Putamen (tissue), 1 donor: ENCODE data around the gene NHP2.
"Not testable (repeated sequence)": the region's sequence is repeated elsewhere in the genome, so short reads cannot be mapped to it uniquely, and the experiment has no call there.

Experiments
- DNase-seq: peaks from one replicate; pipeline ENCODE4 v3.0.0-alpha.2; 2016; ENCODE audit warnings: low spot score

The NHP2 gene

DNA sequence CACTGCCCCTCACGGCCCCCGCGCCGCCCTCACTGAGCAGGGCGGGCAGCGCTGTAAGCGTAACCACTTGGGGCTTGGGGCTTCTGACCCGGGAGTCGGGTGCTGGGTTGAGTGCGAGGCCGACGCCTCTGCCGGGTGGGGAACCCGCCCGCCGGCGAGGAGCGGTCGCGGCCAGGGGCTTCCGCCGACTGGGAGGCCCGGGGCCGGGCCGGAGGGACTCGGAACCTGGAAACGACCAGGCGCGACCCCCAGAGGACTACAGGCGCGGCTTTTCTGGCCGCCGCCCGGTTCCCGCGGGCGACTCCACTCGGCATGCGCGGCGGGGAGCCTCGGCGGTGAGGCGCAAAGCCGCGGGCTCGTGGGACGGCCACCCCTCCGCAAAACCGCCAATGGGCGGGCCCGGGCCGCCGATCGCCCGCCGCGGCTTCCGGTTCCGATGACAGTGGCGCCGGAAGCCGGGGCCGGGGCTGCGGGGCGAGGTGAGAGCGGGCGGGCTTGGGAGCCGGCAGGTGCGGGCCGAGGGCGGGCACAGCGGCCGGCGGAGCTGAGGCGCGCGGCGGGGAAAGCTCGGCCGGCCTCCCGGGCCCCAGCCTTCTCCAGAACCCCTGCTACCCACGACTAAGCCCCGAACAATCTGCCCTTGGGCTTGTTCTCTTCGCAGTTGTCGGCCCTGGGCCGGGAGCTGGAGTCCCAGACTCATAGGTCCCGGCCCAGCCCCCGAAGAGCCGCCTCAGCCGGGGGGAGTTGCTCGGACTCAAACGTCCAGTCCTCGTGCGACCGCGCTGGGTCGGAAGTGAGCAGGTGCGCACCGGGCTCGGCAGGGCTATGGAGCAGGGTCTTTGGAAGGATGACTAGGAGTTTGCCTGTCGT is 22.9 kb downstream of the NHP2 start, which contains the start of gene RMND5B:
Gene RMND5B (plus strand): TSS at position 439 of the 870 bp plus-strand sequence. CDS start 7,106 bp downstream, outside the sequence.
- DNase-seq: peak; percentile 83

GRCh38 chr5:178130234-178130575 is 23.5 kb downstream of the NHP2 start:
- not testable (repeated sequence) for DNase-seq

- DNase-seq: no peak
Observed at GRCh38 chr5:178129296-178129695, 24.4 kb downstream of the NHP2 start.

DNA sequence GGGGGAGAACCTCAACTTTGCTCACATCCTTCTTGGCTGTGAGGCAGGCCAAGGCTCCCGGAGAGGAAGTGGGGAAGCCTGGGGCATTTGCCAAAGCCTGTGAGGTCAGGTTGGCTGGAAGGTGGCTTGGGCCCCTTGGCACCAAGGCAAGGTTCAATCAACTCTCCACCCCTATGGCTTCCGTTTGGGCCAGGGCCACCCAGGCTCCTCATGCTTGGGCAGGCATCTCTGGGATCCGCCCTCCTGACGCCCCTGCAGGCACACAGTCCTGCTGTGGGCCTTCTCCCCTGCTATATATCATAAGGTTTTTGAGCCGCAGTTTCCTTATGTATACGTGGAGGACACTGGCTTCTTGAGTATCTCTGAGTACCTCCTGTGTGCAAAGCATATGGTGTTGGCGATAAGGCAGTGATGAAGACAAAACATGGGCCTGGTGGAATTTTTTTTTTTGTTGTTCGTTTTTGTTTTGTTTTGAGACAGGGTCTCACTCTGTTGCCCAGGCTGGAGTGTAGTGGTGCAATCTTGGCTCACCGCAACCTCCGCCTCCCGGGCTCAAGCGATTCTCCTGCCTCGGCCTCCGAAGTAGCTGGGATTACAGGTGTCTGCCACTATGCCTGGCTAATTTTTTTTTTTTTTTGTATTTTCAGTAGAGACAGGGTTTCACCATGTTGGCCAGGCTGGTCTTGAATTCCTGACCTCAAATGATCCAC is 26.2 kb downstream of the NHP2 start:
- not testable (repeated sequence) for DNase-seq

- DNase-seq: no peak
Observed at GRCh38 chr5:178126556-178126955, 27.1 kb downstream of the NHP2 start.

GRCh38 chr5:178125253-178125906 is 28.3 kb downstream of the NHP2 start:
- DNase-seq: no peak

- no peak for DNase-seq
Observed at GRCh38 chr5:178123966-178124925, 29.4 kb downstream of the NHP2 start.

DNA sequence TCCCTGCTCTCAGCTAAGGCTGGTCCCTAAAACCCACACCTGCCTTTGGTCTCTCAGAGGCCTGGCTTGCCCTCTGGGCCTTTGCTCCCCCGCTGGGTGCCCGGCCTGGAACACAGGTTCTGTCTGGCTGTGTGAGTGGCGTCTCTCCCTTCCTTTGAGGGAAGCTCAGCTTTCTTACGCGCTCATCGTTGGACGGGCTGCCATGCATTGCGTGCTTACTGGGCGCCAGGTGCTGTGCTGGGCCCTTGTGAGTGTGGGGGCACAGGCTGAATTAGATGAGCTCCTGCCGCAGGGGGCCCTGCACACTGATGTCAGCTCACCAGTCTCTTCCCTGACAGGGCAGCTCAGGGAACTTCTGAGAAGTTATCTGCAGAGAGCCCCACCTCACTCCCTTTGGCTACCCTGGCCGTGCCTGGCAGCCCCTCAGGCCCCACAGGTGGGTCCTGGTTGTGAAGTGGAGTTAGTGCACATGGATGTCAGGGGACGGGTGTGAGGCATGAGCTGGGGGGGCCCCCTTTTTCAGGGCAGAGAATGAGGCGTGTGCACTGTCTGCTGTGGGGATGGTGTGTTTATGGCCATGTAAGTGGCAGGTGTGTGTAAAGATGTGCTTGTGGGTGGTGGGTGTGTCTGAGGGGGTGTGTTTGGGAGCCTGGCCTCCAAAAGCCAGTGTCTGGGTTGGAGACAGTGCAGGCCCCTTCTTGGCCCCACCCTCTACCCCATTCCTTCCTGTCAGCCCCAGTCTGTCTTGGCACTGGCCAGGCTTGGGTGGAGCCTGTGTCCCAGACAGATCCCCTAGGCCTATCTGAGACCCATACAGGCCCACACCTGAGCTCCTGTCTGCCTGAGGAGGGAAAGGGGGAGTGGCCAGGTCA is 30.4 kb downstream of the NHP2 start:
- no peak for DNase-seq

GRCh38 chr5:178122346-178122745 is 31.3 kb downstream of the NHP2 start:
- no peak for DNase-seq

- no peak for DNase-seq
Observed at GRCh38 chr5:178121391-178122276, 32.1 kb downstream of the NHP2 start.

- DNase-seq: peak; percentile 39
Observed at GRCh38 chr5:178120607-178121357, 32.9 kb downstream of the NHP2 start.

- no peak for DNase-seq
Observed at GRCh38 chr5:178119915-178120606, 33.6 kb downstream of the NHP2 start.

DNA sequence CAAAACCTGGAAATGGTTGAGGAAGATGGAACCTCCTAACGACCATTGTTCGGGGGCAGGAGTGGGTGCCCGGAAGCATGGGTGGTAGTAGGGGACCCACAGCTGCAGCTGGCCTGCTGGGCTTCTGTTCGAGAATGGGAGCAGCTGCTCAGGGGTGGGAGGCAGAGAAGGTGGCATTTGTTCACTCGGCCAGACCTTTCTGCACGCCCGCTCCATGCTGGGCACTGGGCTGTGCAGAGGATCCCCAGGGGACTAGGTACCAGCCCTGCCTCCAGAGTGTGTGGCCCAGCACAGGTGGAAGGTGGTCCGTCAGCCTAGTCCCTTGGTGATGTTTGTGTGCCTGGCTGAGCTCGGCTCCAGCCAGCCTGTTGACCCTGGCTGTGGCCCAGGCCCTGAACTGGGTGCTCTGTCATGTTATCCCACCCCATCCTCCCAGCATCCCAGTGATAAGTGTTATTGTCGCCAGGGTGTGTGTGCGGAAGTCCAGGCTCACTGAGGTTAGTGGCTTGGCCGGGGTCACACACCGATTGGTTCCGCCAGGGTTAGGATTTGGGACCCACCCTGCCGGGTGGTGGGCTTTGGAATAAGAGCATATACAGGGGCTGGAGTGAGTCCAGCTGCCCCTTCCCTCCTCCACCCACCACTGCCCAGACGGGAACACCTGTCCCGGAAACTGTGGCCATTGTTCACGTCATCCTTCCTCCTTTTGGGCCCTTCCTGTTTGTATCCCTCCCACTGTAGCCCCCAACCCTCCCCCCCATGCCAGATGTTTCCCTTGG is 35.6 kb downstream of the NHP2 start:
- no peak for DNase-seq

DNA sequence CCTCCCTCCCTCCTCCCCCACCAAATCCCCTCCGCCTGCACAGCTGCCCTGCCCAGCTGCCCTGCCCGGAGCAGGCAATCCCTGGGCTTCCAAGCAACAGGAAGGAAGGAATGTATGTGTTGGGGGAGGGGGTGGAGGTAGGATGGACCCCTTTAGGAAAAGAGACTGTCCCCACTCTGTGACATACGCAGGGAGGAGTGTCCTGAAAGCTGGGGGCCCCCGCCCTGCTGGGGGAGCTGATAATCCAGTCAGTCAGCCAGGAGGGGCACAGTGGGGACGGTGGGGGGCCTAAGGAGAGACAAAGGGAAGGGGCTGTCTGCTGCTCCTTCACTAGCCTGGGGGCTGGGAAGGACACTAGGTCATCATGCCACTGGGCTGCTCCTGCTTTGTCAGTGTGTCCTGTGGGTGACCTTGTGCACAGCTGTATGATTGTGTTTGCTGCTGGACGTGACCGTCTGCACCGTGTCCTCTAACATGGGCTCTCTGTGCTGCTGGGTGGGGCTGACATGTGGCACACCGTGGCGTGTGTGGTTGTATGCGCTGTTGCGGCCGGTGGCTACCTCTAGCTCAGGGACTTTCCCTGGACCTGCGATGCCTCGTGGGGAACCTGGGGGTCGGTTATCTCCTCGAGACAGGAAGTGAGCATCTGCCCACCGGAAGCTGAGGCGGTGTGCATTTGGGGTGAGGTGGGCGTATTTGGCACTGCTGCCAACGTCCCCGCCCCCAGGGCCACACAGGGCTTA is 37.4 kb downstream of the NHP2 start:
- no peak for DNase-seq

DNA sequence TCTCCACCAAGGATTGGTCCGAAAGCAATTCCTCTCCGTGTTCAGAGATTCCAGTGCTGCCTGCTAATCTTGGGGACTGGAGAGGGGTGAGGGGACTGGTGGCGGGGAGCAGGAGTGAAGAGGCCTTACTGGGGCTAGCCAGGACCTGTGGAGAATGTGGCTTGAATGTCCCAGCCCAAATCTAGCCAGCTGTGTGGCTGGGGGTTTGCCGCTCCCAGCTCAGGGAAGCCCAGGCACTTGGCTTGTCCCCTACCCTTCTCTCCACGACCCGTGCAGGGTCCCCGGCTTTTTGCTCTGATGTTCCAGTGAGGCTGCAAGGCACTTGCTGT is 37.9 kb downstream of the NHP2 start:
- no peak for DNase-seq

DNA sequence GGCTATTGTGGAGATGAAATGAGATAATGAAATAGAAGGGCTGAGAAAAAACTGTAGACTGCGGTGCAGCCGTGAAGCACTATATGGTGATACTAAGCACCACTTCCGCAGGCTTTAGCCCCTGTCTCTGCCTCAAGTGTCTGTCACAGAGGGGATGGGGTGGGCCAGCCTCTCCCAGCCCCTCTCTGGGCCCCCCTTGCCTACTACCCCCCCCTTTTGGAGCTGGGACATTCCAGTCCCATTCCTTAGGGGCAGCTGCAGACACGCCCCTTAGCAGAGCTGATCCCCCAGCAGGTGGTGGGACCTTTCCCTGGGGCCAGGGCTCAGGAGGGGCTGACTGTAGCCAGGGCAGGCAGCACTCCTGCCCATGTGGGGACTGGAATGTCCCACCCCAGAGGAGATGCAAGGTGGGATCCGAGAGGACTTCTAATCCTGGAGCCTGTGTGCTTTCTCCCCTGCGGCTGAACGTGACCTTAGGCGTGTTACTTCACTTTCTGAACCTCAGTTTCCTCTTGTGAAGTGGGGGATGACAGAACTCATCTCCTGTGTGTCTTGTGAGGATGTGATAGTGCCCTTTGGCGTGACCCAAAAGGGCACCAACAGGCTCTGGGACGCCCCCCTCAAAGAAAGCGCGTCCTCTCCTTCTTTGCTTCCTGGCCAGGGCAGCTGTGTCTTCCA is 38.4 kb downstream of the NHP2 start:
- no peak for DNase-seq
